Nephron (organoid): ENCODE data around the gene KLHL29.

Experiments
- H3K27ac Mint-ChIP-seq, 3 experiments: 2 replicates each; pipeline ENCODE4 v1.8.0; 2020; ENCODE audit warnings: mixed read lengths in 3 of 3, mild to moderate bottlenecking in 2 of 3, moderate library complexity in 1 of 3
- H3K27me3 Mint-ChIP-seq: 2 replicates; pipeline ENCODE4 v1.8.0; 2021; ENCODE audit warnings: low read depth, mild to moderate bottlenecking, moderate library complexity, mixed read lengths
- H3K36me3 Mint-ChIP-seq: 2 replicates; pipeline ENCODE4 v1.8.0; 2020; ENCODE audit warnings: low read depth, mixed read lengths
- H3K4me1 Mint-ChIP-seq: 2 replicates; pipeline ENCODE4 v1.8.0; 2020; ENCODE audit warnings: mixed read lengths
- H3K4me3 Mint-ChIP-seq, 3 experiments: 2 replicates each; pipeline ENCODE4 v1.8.0; 2020; ENCODE audit warnings: mild to moderate bottlenecking in 3 of 3, mixed read lengths in 3 of 3, moderate library complexity in 2 of 3
- H3K9me3 Mint-ChIP-seq: 2 replicates; pipeline ENCODE4 v1.8.0; 2020; ENCODE audit warnings: mixed read lengths
- TF ChIP-seq, protein P1 (sequence below), 3 experiments: fragments of 200-600 bp; sonication (generic); IDR thresholded peaks; one replicate each; pipeline ENCODE4 v1.5.0; 2021; ENCODE audit warnings: antibody characterized with exemption in 3 of 3; ENCODE audit not compliant: unreplicated experiment in 3 of 3

KLHL29 gene

GRCh38 chr2:23651187-23652080, 266.5 kb downstream of the KLHL29 start:
- no peaks in the 10 kb centered on the region for H3K9me3 Mint-ChIP-seq
- TF ChIP-seq, protein P1, sequence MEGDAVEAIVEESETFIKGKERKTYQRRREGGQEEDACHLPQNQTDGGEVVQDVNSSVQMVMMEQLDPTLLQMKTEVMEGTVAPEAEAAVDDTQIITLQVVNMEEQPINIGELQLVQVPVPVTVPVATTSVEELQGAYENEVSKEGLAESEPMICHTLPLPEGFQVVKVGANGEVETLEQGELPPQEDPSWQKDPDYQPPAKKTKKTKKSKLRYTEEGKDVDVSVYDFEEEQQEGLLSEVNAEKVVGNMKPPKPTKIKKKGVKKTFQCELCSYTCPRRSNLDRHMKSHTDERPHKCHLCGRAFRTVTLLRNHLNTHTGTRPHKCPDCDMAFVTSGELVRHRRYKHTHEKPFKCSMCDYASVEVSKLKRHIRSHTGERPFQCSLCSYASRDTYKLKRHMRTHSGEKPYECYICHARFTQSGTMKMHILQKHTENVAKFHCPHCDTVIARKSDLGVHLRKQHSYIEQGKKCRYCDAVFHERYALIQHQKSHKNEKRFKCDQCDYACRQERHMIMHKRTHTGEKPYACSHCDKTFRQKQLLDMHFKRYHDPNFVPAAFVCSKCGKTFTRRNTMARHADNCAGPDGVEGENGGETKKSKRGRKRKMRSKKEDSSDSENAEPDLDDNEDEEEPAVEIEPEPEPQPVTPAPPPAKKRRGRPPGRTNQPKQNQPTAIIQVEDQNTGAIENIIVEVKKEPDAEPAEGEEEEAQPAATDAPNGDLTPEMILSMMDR (IDR thresholded peaks at IDR 0.05; ENCODE audit: unreplicated experiment in 3 of 3) = no peak
- no peak overlapping the region for H3K4me3 Mint-ChIP-seq
- H3K27me3 Mint-ChIP-seq = peaks cover 7% of the 10 kb centered on the region
- H3K4me1 Mint-ChIP-seq = peaks cover 13% of the 10 kb centered on the region
- no peak overlapping the region for H3K27ac Mint-ChIP-seq
- peaks cover 12% of the 10 kb centered on the region for H3K36me3 Mint-ChIP-seq

GRCh38 chr2:23653326-23653725, 268.3 kb downstream of the KLHL29 start:
- H3K27me3 Mint-ChIP-seq = peaks cover 3% of the 10 kb centered on the region
- peaks cover 26% of the 10 kb centered on the region for H3K4me1 Mint-ChIP-seq
- H3K4me3 Mint-ChIP-seq = no peak overlapping the region
- TF ChIP-seq, protein P1 (IDR thresholded peaks at IDR 0.05; ENCODE audit: unreplicated experiment in 3 of 3) = no peak
- H3K9me3 Mint-ChIP-seq = no peaks in the 10 kb centered on the region
- peaks cover 9% of the 10 kb centered on the region for H3K36me3 Mint-ChIP-seq
- H3K27ac Mint-ChIP-seq = no peak overlapping the region

- H3K27ac Mint-ChIP-seq = no peak overlapping the region
- no peak overlapping the region for H3K4me3 Mint-ChIP-seq
- H3K9me3 Mint-ChIP-seq = no peaks in the 10 kb centered on the region
- peaks cover 6% of the 10 kb centered on the region for H3K36me3 Mint-ChIP-seq
- peaks cover 40% of the 10 kb centered on the region for H3K4me1 Mint-ChIP-seq
- peaks cover 3% of the 10 kb centered on the region for H3K27me3 Mint-ChIP-seq
- TF ChIP-seq, protein P1 (IDR thresholded peaks at IDR 0.05; ENCODE audit: unreplicated experiment in 3 of 3) = no peak
Observed at GRCh38 chr2:23654756-23655155, 269.8 kb downstream of the KLHL29 start.

DNA sequence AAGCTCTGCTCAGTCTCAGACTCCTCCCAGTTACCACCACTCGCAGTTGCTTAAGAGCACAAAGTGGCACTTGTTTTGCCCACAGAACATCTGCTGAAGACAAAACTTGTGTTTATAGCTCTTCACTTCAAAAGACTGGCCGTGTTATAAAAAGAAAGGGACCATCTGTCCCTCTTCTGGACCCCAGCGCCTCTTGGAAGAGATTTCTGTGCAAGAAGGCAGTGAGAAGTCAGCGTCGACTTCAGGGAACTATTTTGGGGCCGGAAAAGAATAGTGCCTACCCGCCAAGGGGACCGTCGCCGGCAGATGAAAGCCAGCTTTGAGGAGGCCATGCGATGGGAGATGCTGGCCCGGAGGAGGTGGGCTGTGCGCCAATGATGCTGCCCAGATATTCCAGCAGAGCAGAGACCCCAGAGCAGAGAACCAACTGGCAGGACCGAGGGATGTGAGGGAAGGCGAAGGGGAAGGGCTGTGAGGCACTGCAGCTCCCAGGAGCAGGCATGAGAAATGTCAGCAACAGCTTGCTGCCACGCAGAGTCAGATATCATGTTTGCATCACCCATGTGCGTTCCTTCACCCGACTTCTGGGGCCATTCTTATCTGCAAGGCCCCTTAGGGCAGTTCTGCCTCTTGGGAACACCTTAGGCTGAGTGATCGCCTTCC, 271.1 kb downstream of the KLHL29 start:
- Mint-ChIP-seq H3K9me3 (no peaks in the 10 kb centered on the region), H3K4me3 (peak overlapping the region in 1 of 3 experiments; percentile 52), H3K4me1 (peaks cover 44% of the 10 kb centered on the region), H3K27ac (peak overlapping the region in 1 of 3 experiments; percentile 44), H3K27me3 (peaks cover 3% of the 10 kb centered on the region), H3K36me3 (peaks cover 3% of the 10 kb centered on the region)
- TF ChIP-seq, protein P1 (IDR thresholded peaks at IDR 0.05; ENCODE audit: unreplicated experiment in 3 of 3) = no peak

DNA sequence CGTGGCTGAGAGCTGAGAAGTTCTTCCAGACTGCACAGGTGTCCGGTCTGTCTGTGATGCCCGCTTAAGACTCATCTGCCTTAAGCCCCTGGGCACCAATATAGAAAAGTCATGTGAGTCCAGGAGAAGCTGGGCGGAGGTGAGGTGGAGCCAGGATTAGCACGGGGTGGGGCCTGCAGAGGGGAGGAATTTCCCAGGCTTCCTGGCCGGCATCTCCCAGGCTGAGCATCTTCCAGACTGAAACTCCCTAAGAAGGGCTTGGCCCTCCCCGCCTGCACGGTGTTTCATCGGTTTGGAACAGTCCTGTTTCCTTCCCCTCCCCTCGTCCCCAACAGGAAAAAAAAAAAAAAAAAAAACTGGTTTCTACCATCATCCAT, 271.6 kb downstream of the KLHL29 start:
- H3K9me3 Mint-ChIP-seq = no peaks in the 10 kb centered on the region
- H3K27me3 Mint-ChIP-seq = peaks cover 3% of the 10 kb centered on the region
- H3K27ac Mint-ChIP-seq = no peak overlapping the region
- no peak overlapping the region for H3K4me3 Mint-ChIP-seq
- H3K4me1 Mint-ChIP-seq = peaks cover 44% of the 10 kb centered on the region
- H3K36me3 Mint-ChIP-seq = peaks cover 3% of the 10 kb centered on the region
- TF ChIP-seq, protein P1 (IDR thresholded peaks at IDR 0.05; ENCODE audit: unreplicated experiment in 3 of 3) = no peak
